NCI-H146 (cell line): Measurements from ENCODE around the gene NFIL3.
"Not testable (repeated sequence)": the region's sequence is repeated elsewhere in the genome, so short reads cannot be mapped to it uniquely, and the experiment has no call there.

Source experiments
- DNase-seq: peaks from one replicate; lab custom pipeline; 2025; lab: John Stamatoyannopoulos, UW

Gene NFIL3

GRCh38 chr9:91423785-91424402 lies at the start of gene NFIL3:
Gene NFIL3, minus strand, starts transcription at chr9:91423832. Its CDS starts 13,098 bp downstream, at chr9:91410734.
- DNase-seq: peak; percentile 75

- DNase-seq: not testable (repeated sequence)
These were observed 47.9 kb upstream of the NFIL3 start for GRCh38 chr9:91471524-91471923.

- DNase-seq: no peak
These were observed 41.8 kb upstream of the NFIL3 start for GRCh38 chr9:91465420-91465819.

- no peak for DNase-seq
These were observed 35.3 kb upstream of the NFIL3 start for GRCh38 chr9:91458906-91459305.

- DNase-seq: no peak
These were observed 29.2 kb upstream of the NFIL3 start for GRCh38 chr9:91452844-91453243.

GRCh38 chr9:91451431-91452270 lies 28.0 kb upstream of the NFIL3 start:
- no peak for DNase-seq

GRCh38 chr9:91445135-91445534 lies 21.5 kb upstream of the NFIL3 start:
- DNase-seq: no peak

GRCh38 chr9:91443994-91444392 lies 20.4 kb upstream of the NFIL3 start:
- no peak for DNase-seq

GRCh38 chr9:91443321-91443993 lies 19.8 kb upstream of the NFIL3 start:
- no peak for DNase-seq

GRCh38 chr9:91436841-91437240 lies 13.2 kb upstream of the NFIL3 start:
- DNase-seq: no peak

- DNase-seq: no peak
These were observed 9.5 kb upstream of the NFIL3 start for GRCh38 chr9:91433180-91433579.

- DNase-seq: no peak
These were observed 7.9 kb upstream of the NFIL3 start for GRCh38 chr9:91431485-91431884.

GRCh38 chr9:91429501-91429900 lies 5.9 kb upstream of the NFIL3 start:
- DNase-seq: no peak

- DNase-seq: no peak
These were observed 5.3 kb upstream of the NFIL3 start for GRCh38 chr9:91428927-91429351.

- DNase-seq: no peak
These were observed 4.8 kb upstream of the NFIL3 start for GRCh38 chr9:91428436-91428835.

GRCh38 chr9:91427873-91428272 lies 4.2 kb upstream of the NFIL3 start:
- no peak for DNase-seq

- DNase-seq: peak; percentile 33
These were observed 2.6 kb upstream of the NFIL3 start for GRCh38 chr9:91426123-91426745.

- DNase-seq: no peak
These were observed 1.6 kb upstream of the NFIL3 start for GRCh38 chr9:91425271-91425670.

- peak; percentile 42 for DNase-seq
These were observed 958 bp upstream of the NFIL3 start for GRCh38 chr9:91424403-91425176.

- DNase-seq: peak; percentile 38
These were observed 597 bp downstream of the NFIL3 start for GRCh38 chr9:91422758-91423711.
